Measurements from ENCODE around the gene ST8SIA6.

DNA sequence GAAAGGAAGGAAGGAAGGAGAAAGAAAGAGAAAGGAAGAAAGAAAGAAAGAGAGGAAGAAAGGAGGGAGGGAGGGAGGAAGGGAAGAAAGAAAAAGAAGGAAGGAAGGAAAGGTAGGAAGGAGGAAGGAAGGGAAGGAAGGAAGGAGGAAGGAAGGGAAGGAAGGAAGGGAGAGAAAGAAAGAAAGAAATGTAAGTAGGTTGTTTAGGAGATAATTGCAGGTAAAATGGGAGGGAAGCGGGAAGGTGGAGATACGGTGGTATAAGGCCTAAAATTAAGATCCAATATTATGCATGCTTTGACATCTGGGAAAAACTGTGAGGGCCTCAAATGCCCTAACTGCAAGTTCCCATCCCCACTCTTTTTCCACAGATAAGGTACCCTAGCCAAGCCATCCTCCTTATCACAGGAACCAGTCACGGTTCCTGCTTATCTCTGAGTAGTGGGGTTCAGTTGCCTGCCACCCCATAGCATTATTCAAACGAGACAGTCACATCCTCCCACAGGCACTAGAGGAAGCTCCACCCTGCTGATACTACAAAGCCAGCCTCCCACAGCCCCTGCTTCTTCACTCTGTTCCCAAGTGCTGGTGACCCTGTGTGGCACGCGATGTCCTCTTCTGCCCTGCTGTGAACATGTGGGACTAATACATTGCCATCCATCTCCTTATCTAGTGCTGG is 28.7 kb downstream of the ST8SIA6 start:
- TF ChIP-seq, protein P1, sequence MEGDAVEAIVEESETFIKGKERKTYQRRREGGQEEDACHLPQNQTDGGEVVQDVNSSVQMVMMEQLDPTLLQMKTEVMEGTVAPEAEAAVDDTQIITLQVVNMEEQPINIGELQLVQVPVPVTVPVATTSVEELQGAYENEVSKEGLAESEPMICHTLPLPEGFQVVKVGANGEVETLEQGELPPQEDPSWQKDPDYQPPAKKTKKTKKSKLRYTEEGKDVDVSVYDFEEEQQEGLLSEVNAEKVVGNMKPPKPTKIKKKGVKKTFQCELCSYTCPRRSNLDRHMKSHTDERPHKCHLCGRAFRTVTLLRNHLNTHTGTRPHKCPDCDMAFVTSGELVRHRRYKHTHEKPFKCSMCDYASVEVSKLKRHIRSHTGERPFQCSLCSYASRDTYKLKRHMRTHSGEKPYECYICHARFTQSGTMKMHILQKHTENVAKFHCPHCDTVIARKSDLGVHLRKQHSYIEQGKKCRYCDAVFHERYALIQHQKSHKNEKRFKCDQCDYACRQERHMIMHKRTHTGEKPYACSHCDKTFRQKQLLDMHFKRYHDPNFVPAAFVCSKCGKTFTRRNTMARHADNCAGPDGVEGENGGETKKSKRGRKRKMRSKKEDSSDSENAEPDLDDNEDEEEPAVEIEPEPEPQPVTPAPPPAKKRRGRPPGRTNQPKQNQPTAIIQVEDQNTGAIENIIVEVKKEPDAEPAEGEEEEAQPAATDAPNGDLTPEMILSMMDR (IDR thresholded peaks at IDR 0.05; ENCODE audit: insufficient read depth, low read length, poor library complexity, severe bottlenecking) = no peak
- TF ChIP-seq EZH2phosphoT487 (conservative IDR thresholded peaks at IDR 0.05; ENCODE audit: low read length) = no peak

Data from SU-DHL-6 (cell line).